K562 (cell line): ENCODE data around the gene SH3BGRL3. TPM values are rescaled to one million over a fixed set of nuclear protein-coding genes. Genes with fewer than 3 reads are reported as not detected.

Experiments
- ARNT ChIP-seq, 2 experiments: fragments of 450-650 bp; IDR thresholded peaks; 2 replicates each; pipeline ENCODE4 v1.6.1; 2016; ENCODE audit warnings: mild to moderate bottlenecking in 1 of 2
- BRD9 ChIP-seq: fragments of 450-650 bp; IDR thresholded peaks from 2 replicates; pipeline ENCODE4 v1.6.1; 2018; ENCODE audit warnings: low read depth; ENCODE audit not compliant: partially characterized antibody
- CLOCK ChIP-seq: fragments of 250-450 bp; sonication (Bioruptor Pico); IDR thresholded peaks from 2 replicates; pipeline ENCODE4 v1.4.0; 2020; ENCODE audit warnings: mild to moderate bottlenecking, moderate library complexity, borderline replicate concordance
- DMBX1 ChIP-seq: fragments of 250-450 bp; sonication (Bioruptor Pico); IDR thresholded peaks from 2 replicates; pipeline ENCODE4 v1.8.0; 2022; ENCODE audit warnings: inconsistent platforms, mild to moderate bottlenecking, moderate library complexity, borderline replicate concordance
- FOXK1 ChIP-seq: sonication (generic); formaldehyde crosslinking; IDR thresholded peaks from 2 replicates; pipeline ENCODE4 v1.8.0; 2022; ENCODE audit warnings: missing genetic modification reagents, mild to moderate bottlenecking, borderline replicate concordance
- HDAC8 ChIP-seq: fragments of 450-650 bp; IDR thresholded peaks from 2 replicates; pipeline ENCODE4 v1.6.1; 2016; ENCODE audit warnings: mild to moderate bottlenecking, missing genetic modification characterization, moderate library complexity, missing compliant biosample characterization
- HOXB6 ChIP-seq: fragments of 250-450 bp; sonication (Bioruptor Pico); IDR thresholded peaks from 2 replicates; pipeline ENCODE4 v1.5.1; 2022; ENCODE audit warnings: mild to moderate bottlenecking, borderline replicate concordance
- MYBL2 ChIP-seq, 2 experiments: fragments of 450-650 bp in 1 of 2; sonication (generic) in 1 of 2; formaldehyde crosslinking in 1 of 2; IDR thresholded peaks; 2 replicates each; pipeline versions ENCODE4 v1.6.1 to v1.8.1; 2017 to 2022; ENCODE audit warnings: borderline replicate concordance in 1 of 2, inconsistent platforms in 1 of 2, low read depth in 1 of 2, mild to moderate bottlenecking in 1 of 2, missing genetic modification reagents in 1 of 2, moderate library complexity in 1 of 2
- SAFB ChIP-seq: fragments of 200-400 bp; formaldehyde crosslinking; IDR thresholded peaks from 2 replicates; pipeline ENCODE4 v1.6.1; 2017; ENCODE audit warnings: low read depth, low read length, borderline replicate concordance
- STAT5A ChIP-seq: IDR thresholded peaks from 2 replicates; pipeline ENCODE4 v1.6.1; 2012; ENCODE audit warnings: low read length, inconsistent platforms, borderline replicate concordance
- TAF7 ChIP-seq: fragments of 450-650 bp; IDR thresholded peaks from 2 replicates; pipeline ENCODE4 v1.6.1; 2016; ENCODE audit warnings: missing genetic modification characterization, missing compliant biosample characterization
- TCF7 ChIP-seq: sonication (generic); IDR thresholded peaks from 2 replicates; pipeline ENCODE4 v1.6.1; 2016; ENCODE audit warnings: antibody characterized with exemption, borderline replicate concordance
- ZKSCAN3 ChIP-seq: fragments of 250-450 bp; sonication (Bioruptor Pico); IDR thresholded peaks from 2 replicates; pipeline ENCODE4 v1.4.0; 2020
- ZNF134 ChIP-seq: fragments of 250-450 bp; sonication (Bioruptor Pico); conservative IDR thresholded peaks from 2 replicates; pipeline ENCODE4 v1.4.0; 2020
- ZNF395 ChIP-seq: fragments of 200-800 bp; sonication (Bioruptor generic); IDR thresholded peaks from 2 replicates; pipeline ENCODE4 v1.6.1; 2017; ENCODE audit warnings: missing genetic modification characterization, missing compliant biosample characterization
- ZNF57 ChIP-seq: fragments of 450-650 bp; formaldehyde crosslinking; IDR thresholded peaks from 2 replicates; pipeline ENCODE4 v1.4.0; 2020; ENCODE audit warnings: mild to moderate bottlenecking, moderate library complexity
- ZNF764 ChIP-seq: fragments of 250-450 bp; sonication (Bioruptor Pico); IDR thresholded peaks from 2 replicates; pipeline ENCODE4 v1.4.0; 2020; ENCODE audit warnings: low read depth, mild to moderate bottlenecking, moderate library complexity
- ZNF77 ChIP-seq: fragments of 250-450 bp; sonication (Bioruptor Pico); IDR thresholded peaks from 2 replicates; pipeline ENCODE4 v1.5.0; 2020
- polyA plus RNA-seq, 8 experiments: library from polyadenylated mRNA; depleted of rRNA in 4 of 8; stranded (reverse) in 5 of 8; unstranded in 3 of 8; fragments of >200 nt; fragmentation: Nextera tagmentation in 2 of 8; fragmentation: Illumina TruSeq in 1 of 8; extraction: Ambion mirVana in 2 of 8; extraction: Trizol in 1 of 8; gene quantifications; 2 replicates each; pipeline versions ENCODE4 v1.2.1 to v1.2.3, GENCODE V29; 2011 to 2014; ENCODE audit warnings: inconsistent platforms in 1 of 8, missing spikeins in 1 of 8
- total RNA-seq, 7 experiments: library from RNA; depleted of rRNA in 6 of 7; stranded (reverse); fragments of >200 nt in 6 of 7; fragmentation: Illumina TruSeq in 2 of 7; extraction: Trizol in 2 of 7; gene quantifications; 2 replicates each; pipeline versions ENCODE4 v1.2.1 to v1.2.3, GENCODE V29; 2011 to 2021; ENCODE audit warnings: low replicate concordance in 1 of 7
- TF ChIP-seq, protein P1 (sequence below): fragments of 250-450 bp; sonication (Bioruptor Pico); IDR thresholded peaks from 2 replicates; pipeline ENCODE4 v1.8.0; 2021; ENCODE audit warnings: moderate library complexity, mild to moderate bottlenecking, inconsistent platforms
- TF ChIP-seq, protein P2 (sequence below): sonication (generic); formaldehyde crosslinking; IDR thresholded peaks from 2 replicates; pipeline ENCODE4 v1.4.0; 2020; ENCODE audit warnings: mild to moderate bottlenecking, missing genetic modification reagents

The SH3BGRL3 gene
- total and polyA plus RNA-seq, 9 of the 15 experiments (the other 6 are each of a cell fraction or from before 2014, with no cell fraction given): 30.3 to 140 (median 54.2) TPM

DNA sequence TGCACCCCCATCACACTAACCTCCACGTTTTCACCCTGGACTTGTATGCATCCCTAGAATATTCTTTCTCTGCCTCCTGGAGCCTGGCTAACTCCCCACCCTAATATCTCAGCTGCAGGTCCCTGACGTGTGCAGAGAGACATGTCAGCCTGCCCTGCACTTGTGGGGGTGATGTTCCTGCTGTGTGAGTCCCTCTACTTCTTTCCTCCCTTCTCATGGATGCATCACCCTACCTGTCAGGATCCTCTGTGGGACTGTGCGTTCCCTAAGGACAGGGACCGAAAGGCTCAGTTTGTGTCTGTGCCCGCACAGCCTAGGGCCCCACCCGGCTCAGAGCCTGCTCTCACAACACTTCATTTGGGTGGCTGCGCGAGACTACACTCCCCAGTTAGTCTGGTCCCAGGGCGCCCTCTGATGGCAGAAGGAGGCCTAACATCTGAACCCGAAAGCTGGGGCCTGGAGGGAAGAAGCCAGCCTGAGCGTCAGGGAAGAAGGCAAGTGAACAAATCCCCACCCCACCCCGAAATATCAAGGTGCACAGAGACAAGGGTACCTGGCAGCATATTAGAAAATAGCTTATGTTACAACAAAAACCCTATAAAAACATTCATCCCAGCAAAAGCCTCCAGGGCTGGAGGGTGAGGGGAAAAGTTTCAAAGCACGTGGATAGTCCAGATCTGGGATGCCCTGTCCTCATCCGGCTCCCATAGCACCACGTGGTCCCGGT is 41.6 kb downstream of the SH3BGRL3 start (continued):
- TF ChIP-seq CLOCK: no peak
- TF ChIP-seq, protein P1, sequence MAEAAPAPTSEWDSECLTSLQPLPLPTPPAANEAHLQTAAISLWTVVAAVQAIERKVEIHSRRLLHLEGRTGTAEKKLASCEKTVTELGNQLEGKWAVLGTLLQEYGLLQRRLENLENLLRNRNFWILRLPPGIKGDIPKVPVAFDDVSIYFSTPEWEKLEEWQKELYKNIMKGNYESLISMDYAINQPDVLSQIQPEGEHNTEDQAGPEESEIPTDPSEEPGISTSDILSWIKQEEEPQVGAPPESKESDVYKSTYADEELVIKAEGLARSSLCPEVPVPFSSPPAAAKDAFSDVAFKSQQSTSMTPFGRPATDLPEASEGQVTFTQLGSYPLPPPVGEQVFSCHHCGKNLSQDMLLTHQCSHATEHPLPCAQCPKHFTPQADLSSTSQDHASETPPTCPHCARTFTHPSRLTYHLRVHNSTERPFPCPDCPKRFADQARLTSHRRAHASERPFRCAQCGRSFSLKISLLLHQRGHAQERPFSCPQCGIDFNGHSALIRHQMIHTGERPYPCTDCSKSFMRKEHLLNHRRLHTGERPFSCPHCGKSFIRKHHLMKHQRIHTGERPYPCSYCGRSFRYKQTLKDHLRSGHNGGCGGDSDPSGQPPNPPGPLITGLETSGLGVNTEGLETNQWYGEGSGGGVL (CRISPR knock-in tag): no peak
- TF ChIP-seq ZNF57: 0 out of 2 replicates have a peak, but pooled peaks have one; percentile 42
- TF ChIP-seq ZNF134 (CRISPR knock-in tag): no peak
- TF ChIP-seq ARNT (IDR thresholded peaks at IDR 0.05): peak in 1 of 2 experiments; percentile 20; a peak in 1 of 4 replicates
- peak; percentile 28; the same call in 1 of the 2 replicates for TF ChIP-seq ZNF395 (CRISPR knock-in tag)
- no peak for TF ChIP-seq MYBL2 (IDR thresholded peaks at IDR 0.05; ENCODE audit: low read depth)
- TF ChIP-seq MYBL2 (CRISPR knock-in tag; IDR thresholded peaks at IDR 0.05; ENCODE audit: borderline replicate concordance): no peak
- no peak for TF ChIP-seq STAT5A
- TF ChIP-seq, protein P2, sequence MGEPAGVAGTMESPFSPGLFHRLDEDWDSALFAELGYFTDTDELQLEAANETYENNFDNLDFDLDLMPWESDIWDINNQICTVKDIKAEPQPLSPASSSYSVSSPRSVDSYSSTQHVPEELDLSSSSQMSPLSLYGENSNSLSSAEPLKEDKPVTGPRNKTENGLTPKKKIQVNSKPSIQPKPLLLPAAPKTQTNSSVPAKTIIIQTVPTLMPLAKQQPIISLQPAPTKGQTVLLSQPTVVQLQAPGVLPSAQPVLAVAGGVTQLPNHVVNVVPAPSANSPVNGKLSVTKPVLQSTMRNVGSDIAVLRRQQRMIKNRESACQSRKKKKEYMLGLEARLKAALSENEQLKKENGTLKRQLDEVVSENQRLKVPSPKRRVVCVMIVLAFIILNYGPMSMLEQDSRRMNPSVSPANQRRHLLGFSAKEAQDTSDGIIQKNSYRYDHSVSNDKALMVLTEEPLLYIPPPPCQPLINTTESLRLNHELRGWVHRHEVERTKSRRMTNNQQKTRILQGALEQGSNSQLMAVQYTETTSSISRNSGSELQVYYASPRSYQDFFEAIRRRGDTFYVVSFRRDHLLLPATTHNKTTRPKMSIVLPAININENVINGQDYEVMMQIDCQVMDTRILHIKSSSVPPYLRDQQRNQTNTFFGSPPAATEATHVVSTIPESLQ (CRISPR knock-in tag): no peak
- 0 out of 2 replicates have a peak, but pooled peaks have one; percentile 23 for TF ChIP-seq DMBX1 (CRISPR knock-in tag)
- no peak for TF ChIP-seq TAF7 (tag)
- TF ChIP-seq ZNF77 (CRISPR knock-in tag): no peak
- TF ChIP-seq BRD9: no peak
- no peak for TF ChIP-seq HDAC8
- TF ChIP-seq ZKSCAN3 (CRISPR knock-in tag): no peak
- TF ChIP-seq HOXB6 (CRISPR knock-in tag): peak; percentile 8; the same call in 1 of the 2 replicates
- no peak for TF ChIP-seq SAFB
- TF ChIP-seq TCF7: no peak
- no peak for TF ChIP-seq ZNF764
- no peak for TF ChIP-seq FOXK1 (CRISPR knock-in tag)
